Liver (tissue), 3 donors: ENCODE measurements around the gene TRAF7.

Source experiments
- EGR1 ChIP-seq, 2 donors: IDR thresholded peaks; 2 replicates each; pipeline ENCODE4 v1.6.1; 2016 to 2018; ENCODE audit warnings: antibody characterized with exemption in 2 of 2, low read depth in 2 of 2
- FOXA1 ChIP-seq: IDR thresholded peaks from 2 replicates; pipeline ENCODE4 v1.6.1; 2016; ENCODE audit warnings: antibody characterized with exemption
- GABPA ChIP-seq, 2 donors: IDR thresholded peaks in 1 of 2; conservative IDR thresholded peaks in 1 of 2; 2 replicates each; pipeline ENCODE4 v1.6.1; 2016; ENCODE audit warnings: antibody characterized with exemption in 2 of 2, mild to moderate bottlenecking in 1 of 2, moderate library complexity in 1 of 2
- HNF4G ChIP-seq: IDR thresholded peaks from 2 replicates; pipeline ENCODE4 v1.6.1; 2016; ENCODE audit warnings: antibody characterized with exemption
- JUND ChIP-seq, 2 donors: IDR thresholded peaks; 2 replicates each; pipeline ENCODE4 v1.6.1; 2016; ENCODE audit warnings: antibody characterized with exemption in 2 of 2
- MAX ChIP-seq: IDR thresholded peaks from 2 replicates; pipeline ENCODE4 v1.6.1; 2016; ENCODE audit warnings: antibody characterized with exemption
- REST ChIP-seq: IDR thresholded peaks from 2 replicates; pipeline ENCODE4 v1.6.1; 2016; ENCODE audit warnings: antibody characterized with exemption, mild to moderate bottlenecking
- RXRA ChIP-seq, 2 donors: IDR thresholded peaks; 2 replicates each; pipeline ENCODE4 v1.6.1; 2017 to 2018; ENCODE audit warnings: antibody characterized with exemption in 2 of 2, mild to moderate bottlenecking in 1 of 2
- SP1 ChIP-seq: IDR thresholded peaks from 2 replicates; pipeline ENCODE4 v1.6.1; 2018; ENCODE audit warnings: antibody characterized with exemption, mild to moderate bottlenecking
- TAF1 ChIP-seq: conservative IDR thresholded peaks from 2 replicates; pipeline ENCODE4 v1.6.1; 2016; ENCODE audit warnings: antibody characterized with exemption, mild to moderate bottlenecking
- YY1 ChIP-seq: IDR thresholded peaks from 2 replicates; pipeline ENCODE4 v1.6.1; 2016; ENCODE audit warnings: antibody characterized with exemption, mild to moderate bottlenecking
- TF ChIP-seq, protein P1 (sequence below): fragments of 150-350 bp; IDR thresholded peaks from 2 replicates; pipeline ENCODE4 v1.5.1; 2017; ENCODE audit warnings: improper control_type of control experiment, low read depth, low read length; ENCODE audit not compliant: missing input control
- TF ChIP-seq, protein P2 (sequence below): IDR thresholded peaks from 2 replicates; pipeline ENCODE4 v1.6.1; 2016; ENCODE audit warnings: antibody characterized with exemption
- donor health status: healthy.
- donor health status: healthy.

DNA sequence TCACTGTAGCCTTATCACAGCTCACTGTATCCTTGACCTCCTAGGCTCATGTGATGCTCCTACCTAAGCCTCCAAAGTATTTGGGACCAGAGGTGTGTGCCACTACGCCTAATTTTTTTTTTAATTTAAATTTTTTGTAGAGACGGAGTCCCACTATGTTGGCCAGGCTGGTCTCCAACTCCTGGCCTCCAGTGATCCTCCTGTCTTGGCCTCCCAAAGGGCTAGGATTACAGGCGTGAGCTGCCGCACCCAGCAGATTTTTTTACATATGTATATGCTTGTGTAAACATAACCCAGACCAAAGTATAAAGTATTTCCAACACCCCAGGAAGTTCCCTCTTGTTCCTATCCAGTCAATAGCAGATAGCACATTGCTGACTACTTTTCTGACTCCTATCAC lies 60.7 kb downstream of the TRAF7 start:
- TF ChIP-seq MAX (no peak), EGR1 (IDR thresholded peaks at IDR 0.05; ENCODE audit: low read depth in 2 of 2) (no peak), YY1 (no peak), HNF4G (no peak), FOXA1 (no peak), GABPA (IDR thresholded peaks at IDR 0.05 in 1 of 2, conservative IDR thresholded peaks at IDR 0.05 in 1 of 2) (no peak), TAF1 (no peak), SP1 (no peak), RXRA (IDR thresholded peaks at IDR 0.05) (no peak), REST (no peak), JUND (IDR thresholded peaks at IDR 0.05) (no peak)
- TF ChIP-seq, protein P1, sequence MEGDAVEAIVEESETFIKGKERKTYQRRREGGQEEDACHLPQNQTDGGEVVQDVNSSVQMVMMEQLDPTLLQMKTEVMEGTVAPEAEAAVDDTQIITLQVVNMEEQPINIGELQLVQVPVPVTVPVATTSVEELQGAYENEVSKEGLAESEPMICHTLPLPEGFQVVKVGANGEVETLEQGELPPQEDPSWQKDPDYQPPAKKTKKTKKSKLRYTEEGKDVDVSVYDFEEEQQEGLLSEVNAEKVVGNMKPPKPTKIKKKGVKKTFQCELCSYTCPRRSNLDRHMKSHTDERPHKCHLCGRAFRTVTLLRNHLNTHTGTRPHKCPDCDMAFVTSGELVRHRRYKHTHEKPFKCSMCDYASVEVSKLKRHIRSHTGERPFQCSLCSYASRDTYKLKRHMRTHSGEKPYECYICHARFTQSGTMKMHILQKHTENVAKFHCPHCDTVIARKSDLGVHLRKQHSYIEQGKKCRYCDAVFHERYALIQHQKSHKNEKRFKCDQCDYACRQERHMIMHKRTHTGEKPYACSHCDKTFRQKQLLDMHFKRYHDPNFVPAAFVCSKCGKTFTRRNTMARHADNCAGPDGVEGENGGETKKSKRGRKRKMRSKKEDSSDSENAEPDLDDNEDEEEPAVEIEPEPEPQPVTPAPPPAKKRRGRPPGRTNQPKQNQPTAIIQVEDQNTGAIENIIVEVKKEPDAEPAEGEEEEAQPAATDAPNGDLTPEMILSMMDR: no peak
- TF ChIP-seq, protein P2, sequence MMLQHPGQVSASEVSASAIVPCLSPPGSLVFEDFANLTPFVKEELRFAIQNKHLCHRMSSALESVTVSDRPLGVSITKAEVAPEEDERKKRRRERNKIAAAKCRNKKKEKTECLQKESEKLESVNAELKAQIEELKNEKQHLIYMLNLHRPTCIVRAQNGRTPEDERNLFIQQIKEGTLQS: no peak
